ENCODE results near the gene WDR35.

WDR35 gene

DNA sequence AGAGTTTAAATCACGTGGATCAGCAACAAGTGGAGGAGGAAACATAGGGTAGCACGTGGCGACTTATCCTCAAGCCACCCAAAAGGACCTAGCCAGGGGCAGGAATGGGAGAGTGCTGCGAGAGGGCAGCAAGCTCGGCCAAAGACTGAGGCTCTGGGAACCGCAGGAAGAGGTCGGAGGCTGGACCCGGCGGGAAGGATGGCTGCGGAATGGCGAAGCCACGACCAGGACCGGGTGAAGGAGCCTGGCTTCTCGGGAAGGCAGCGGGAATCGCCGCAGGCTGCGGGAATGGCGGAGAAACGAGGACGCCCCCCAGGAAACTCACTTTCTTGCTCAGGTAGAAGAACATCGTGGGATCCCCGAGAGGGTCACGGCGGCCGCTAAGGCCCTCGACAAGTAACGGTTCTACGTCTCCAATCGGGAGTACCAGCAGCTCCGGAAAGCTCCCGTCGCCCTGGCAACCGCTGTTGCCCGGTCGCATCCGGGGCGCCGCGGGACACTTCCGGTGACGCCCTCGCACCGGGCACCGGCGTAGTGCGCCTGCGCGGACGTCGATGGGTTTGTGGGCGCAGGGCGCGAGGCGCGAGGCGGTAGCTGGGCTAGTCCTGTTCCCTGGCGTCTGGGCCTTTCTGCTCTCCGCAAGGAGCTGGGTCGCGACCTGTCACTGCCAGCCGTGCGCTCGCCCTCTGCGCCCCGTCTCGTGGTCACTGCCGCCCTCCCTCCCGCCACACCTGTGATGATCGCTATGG is at the start of gene WDR35:
Gene WDR35, minus strand, starts transcription at position 439 of the 749 bp plus-strand sequence. Its CDS starts 90 bp downstream, at position 349.
- peak; percentile 96 for DNase-seq

GRCh38 chr2:20037660-20038059 is 47.8 kb upstream of the WDR35 start:
- DNase-seq, result no peak

DNA sequence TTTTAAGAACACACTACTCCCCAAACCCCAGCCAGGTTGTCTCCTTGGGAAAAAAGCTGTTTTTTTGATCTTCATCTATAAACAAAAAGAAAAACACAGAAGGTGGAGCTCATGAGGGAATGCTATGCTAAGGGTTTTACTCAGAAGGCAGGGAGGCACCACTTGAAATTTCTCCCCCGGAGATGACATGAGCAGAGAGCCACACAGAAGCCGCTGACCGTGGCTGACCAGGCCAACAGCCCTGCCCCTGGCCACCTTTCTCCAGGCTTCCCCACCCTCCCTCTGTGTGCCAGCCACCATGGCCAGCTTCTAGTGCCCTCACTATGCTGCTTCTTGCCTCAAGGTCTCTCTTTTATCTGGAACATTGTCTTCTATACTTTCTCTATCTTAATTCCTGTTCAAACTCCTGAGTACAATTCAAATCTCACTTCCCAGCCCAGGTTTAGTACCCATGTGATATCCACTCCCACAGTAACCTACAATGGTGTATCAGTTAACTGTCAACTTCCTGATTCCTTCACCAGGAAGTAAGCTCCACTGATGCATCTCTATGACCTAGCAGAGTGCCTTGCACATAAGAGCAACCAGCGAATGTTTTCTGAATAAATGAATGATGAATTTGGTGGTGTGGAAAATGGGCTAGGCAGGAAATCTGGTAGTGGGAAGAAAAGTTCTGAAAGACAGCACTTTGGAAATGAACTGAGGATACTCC is 46.2 kb upstream of the WDR35 start:
- DNase-seq, result no peak

GRCh38 chr2:20034821-20035220 is 44.9 kb upstream of the WDR35 start:
- DNase-seq, result no peak

GRCh38 chr2:20034218-20034617 is 44.3 kb upstream of the WDR35 start:
- no peak for DNase-seq

GRCh38 chr2:20033322-20033721 is 43.4 kb upstream of the WDR35 start:
- DNase-seq, result no peak

DNA sequence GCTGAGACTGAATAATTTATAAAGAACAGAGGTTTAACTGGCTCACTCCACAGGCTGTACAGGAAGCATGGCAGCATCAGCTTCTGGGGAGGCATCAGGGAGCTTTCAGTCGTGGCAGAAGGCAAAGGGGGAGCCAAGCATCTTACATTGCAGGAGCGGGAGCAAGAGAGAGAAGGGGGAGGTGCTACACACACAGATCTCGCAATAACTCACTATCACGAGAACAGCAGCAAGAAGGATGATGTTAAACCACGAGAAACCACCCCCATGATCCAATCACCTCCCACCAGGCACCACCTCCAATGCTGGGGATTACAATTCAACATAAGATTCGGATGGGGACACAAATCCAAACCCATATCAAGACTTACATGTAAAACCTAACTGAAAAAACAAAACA is 40.3 kb upstream of the WDR35 start:
- no peak for DNase-seq

GRCh38 chr2:20027705-20028434 is 38.0 kb upstream of the WDR35 start:
- DNase-seq, result no peak

- no peak for DNase-seq
Observed at GRCh38 chr2:20027260-20027677, 37.4 kb upstream of the WDR35 start.

DNA sequence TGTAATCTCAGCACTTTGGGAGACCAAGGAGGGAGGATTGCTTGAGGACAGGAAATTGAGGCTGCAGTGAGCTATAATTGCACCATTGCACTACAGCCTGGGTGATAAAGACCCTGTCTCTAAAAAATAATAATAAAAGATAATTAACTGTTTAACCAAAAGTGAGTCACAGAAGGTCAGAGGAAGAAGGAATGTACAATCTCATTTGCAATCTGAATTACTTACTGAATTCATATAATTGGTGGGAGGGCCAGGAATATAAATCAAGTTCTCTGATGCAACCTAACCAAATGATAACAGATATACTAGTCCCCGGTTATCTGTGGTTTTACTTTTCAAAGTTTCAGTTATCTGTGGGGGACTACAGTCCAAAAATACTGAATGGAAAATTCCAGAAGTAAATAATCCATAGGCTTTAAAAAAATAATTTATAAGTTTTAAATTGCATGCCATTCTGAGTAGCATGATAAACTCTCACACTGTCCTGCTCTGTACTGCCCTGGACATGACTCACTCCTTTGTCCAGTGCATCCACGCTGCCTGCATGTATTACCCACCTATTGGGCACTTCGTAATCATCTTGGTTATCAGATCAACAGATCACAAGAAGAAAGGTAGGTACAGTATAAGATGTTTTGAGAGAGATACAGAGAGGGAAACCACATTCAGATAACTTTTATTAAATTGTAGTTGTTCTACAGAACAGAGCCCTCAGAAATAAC is 35.3 kb upstream of the WDR35 start:
- DNase-seq, result no peak

DNA sequence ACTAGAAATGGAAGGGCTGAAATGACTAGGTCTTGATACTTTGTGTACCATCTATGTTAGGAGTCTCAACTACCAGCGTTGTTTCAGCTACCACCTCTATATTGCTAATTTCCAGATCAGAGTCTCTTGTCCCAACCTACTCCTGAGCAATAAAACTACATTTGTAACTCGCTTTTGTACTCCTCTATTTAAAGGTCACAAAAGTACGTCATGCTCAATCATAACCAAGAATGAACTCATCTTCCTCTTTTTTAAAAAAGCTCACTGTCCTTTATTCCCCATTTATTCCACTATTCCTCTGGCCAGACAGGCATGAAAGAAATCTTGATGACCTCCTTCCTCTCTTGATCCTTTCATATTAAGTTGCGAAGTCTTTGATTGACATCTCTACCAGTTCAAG is 33.8 kb upstream of the WDR35 start:
- DNase-seq, result no peak

GRCh38 chr2:20021405-20022009 is 31.6 kb upstream of the WDR35 start:
- no peak for DNase-seq

- no peak for DNase-seq
Observed at GRCh38 chr2:20019747-20020146, 29.8 kb upstream of the WDR35 start.

- DNase-seq, result no peak
Observed at GRCh38 chr2:20018601-20019152, 28.8 kb upstream of the WDR35 start.

GRCh38 chr2:20016346-20016745 is 26.4 kb upstream of the WDR35 start:
- DNase-seq, result no peak

- peak; percentile 70 for DNase-seq
Observed at GRCh38 chr2:20015482-20016083, 25.7 kb upstream of the WDR35 start.

- no peak for DNase-seq
Observed at GRCh38 chr2:20013126-20013849, 23.4 kb upstream of the WDR35 start.

DNA sequence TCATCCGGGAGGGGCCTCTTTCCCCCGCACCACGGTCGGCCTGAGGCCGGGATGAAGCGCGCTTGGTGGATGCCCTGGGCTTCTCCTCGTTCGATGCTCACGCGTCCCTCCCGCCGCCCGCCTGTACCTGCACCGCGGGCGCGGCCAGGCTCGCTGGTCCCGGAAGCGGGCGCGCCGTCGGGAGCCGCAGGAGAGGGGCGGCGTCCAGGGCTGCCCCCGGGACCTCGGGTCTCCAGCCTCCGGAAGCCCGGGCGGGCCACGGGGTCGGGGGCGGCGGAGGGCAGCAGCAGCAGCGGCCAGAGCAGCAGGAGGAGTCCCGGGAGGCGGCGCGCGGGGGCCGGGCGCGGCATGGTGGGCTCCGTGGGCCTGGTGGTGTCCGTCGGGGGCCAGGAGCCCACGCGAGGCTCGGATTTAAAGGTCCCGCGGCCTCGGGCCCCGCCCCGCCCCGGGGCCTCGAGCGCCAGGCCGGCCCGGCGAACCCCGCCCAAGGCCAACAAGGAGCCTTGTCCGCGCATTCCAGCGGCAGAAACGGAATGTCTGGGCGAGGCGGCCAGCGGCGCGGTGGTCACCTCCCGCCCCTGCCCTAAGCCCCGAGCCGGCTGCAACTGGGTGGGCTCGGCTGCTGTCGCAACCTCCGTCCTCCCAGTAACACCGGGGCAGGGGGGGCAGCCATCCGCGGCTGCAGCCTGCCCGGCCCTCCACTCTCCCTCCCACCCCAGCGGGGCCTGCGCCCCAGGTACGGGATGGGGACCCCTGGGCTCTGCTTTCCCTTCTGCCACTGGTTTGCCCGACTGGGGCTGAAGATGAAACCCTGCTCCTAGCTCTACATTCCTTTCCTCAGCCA is 22.6 kb upstream of the WDR35 start, which contains the start of gene MATN3:
Gene MATN3, minus strand, starts transcription at position 387 of the 844 bp plus-strand sequence. Its CDS starts 37 bp downstream, at position 350.
- peak; percentile 56 for DNase-seq

GRCh38 chr2:20012032-20012281 is 22.1 kb upstream of the WDR35 start:
- no peak for DNase-seq
